ENCODE results near the gene GPR137.

GRCh38 chr11:64304032-64304315 is 18.3 kb downstream of the GPR137 start:
- TF ChIP-seq, protein P1, sequence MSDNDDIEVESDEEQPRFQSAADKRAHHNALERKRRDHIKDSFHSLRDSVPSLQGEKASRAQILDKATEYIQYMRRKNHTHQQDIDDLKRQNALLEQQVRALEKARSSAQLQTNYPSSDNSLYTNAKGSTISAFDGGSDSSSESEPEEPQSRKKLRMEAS (IDR thresholded peaks at IDR 0.05), result no peak
- no peak for TF ChIP-seq CEBPB (IDR thresholded peaks at IDR 0.05)
- no peak for TF ChIP-seq ZBTB7A (IDR thresholded peaks at IDR 0.05; ENCODE audit: low read depth)
- TF ChIP-seq TCF12 (IDR thresholded peaks at IDR 0.05; ENCODE audit: low read depth), result no peak
- TF ChIP-seq YY1 (IDR thresholded peaks at IDR 0.05; ENCODE audit: low read depth), result no peak
- no peak for TF ChIP-seq EP300 (IDR thresholded peaks at IDR 0.05; ENCODE audit: borderline replicate concordance)
- no peak for TF ChIP-seq CREB1 (IDR thresholded peaks at IDR 0.05; ENCODE audit: low read depth)
- TF ChIP-seq REST (IDR thresholded peaks at IDR 0.05; ENCODE audit: low read depth), result no peak
- TF ChIP-seq RAD21 (IDR thresholded peaks at IDR 0.05; ENCODE audit: low read depth), result no peak
- TF ChIP-seq TAF1 (IDR thresholded peaks at IDR 0.05; ENCODE audit: low read depth), result no peak
- TF ChIP-seq TEAD4 (IDR thresholded peaks at IDR 0.05), result no peak
- TF ChIP-seq NFIC (IDR thresholded peaks at IDR 0.05), result no peak
